SK-N-SH treated with all-trans-retinoic acid at 6 μM for 48 hours (cell line): ENCODE data around the gene SFXN2.
A peak's percentile ranks its signal among the peaks of the same experiment; 100 is the strongest.

Experiments used
- ATAC-seq: fragments of 200-7000 bp; cut with Tn5 transposase; 3 replicates; pipeline ENCODE4 v1.9.1; 2020; ENCODE audit warnings: mild to moderate bottlenecking, moderate library complexity
- GLIS3 ChIP-seq: fragments of 250-450 bp; sonication (Bioruptor Pico); IDR thresholded peaks from 2 replicates; pipeline ENCODE4 v1.5.0; 2020; ENCODE audit warnings: mild to moderate bottlenecking, moderate library complexity
- TSHZ2 ChIP-seq: fragments of 250-450 bp; sonication (Bioruptor Pico); IDR thresholded peaks from 2 replicates; pipeline ENCODE4 v1.5.0; 2020; ENCODE audit warnings: mild to moderate bottlenecking, moderate library complexity

SFXN2 gene

DNA sequence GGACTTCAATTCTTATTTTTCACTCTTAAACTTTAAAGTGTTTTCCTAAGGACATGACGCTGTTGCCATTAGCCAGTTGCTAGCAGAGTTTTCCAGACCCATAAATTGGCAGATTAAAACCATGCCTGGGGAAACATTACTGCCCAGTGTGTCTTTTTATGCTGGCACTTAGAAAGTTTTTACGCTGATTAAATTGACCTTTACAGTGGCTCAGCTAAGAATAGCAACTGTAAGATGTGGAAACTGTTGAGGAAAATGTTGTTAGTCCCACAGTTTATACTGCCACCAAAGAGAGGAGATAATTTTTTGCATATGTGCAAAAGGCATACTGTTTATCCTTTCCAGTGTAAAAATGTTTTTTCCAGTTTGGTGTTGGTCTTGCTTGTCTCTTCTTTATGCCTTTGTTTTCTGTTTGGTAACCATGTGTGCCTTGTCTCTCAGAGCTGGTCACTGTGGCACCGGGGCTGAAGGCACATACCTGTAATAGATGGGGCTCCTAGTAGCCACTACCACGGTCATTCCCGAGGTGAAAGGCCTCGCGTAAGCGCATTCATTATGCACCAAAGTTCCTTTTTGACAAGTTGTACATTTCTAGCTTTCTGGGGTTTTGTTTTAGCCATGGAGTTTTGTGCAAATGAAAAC, 77.4 kb downstream of the SFXN2 start:
- TF ChIP-seq GLIS3 (CRISPR knock-in tag), result no peak
- peak; percentile 34; the same call in 1 of the 2 replicates for TF ChIP-seq TSHZ2 (CRISPR knock-in tag)
- ATAC-seq, result peak; percentile 69; the same call in 2 of the 3 replicates
